HEK293 (cell line): ENCODE measurements around the gene CREG2.

Experiments used
- CTCF ChIA-PET: fragments of 350-600 bp; formaldehyde crosslinking; extraction: SDS; loops from one replicate; lab custom pipeline; 2021; ENCODE audit warnings: antibody characterized with exemption; lab: Yijun Ruan, JAX
- POLR2A ChIA-PET: fragments of 300-600 bp; formaldehyde crosslinking; extraction: SDS; loops from one replicate; lab custom pipeline; 2020; ENCODE audit warnings: antibody characterized with exemption, inconsistent platforms; lab: Yijun Ruan, JAX
- H3K27ac ChIP-seq: fragments of 200-500 bp; sonication (Bioruptor generic); 2 replicates; pipeline ENCODE4 v1.5.1; 2014; ENCODE audit warnings: low read depth, low read length, control low read depth, inconsistent platforms; ENCODE audit errors: extremely low read depth
- H3K36me3 ChIP-seq, 2 experiments: fragments of 200-500 bp in 1 of 2; sonication (Bioruptor generic) in 1 of 2; 1 replicate in 1 of 2; 2 replicates in 1 of 2; pipeline ENCODE4 v1.5.1; 2014 to 2017; ENCODE audit warnings: inconsistent platforms in 2 of 2, low read length in 2 of 2; ENCODE audit not compliant: control insufficient read depth in 2 of 2, insufficient read depth in 1 of 2
- H3K4me1 ChIP-seq: fragments of 200-500 bp; sonication (Bioruptor generic); 2 replicates; pipeline ENCODE4 v1.5.1; 2014; ENCODE audit warnings: mild to moderate bottlenecking, low read length, inconsistent platforms; ENCODE audit not compliant: control insufficient read depth, insufficient read depth
- H3K4me3 ChIP-seq: 2 replicates; pipeline ENCODE4 v1.5.1; 2011; ENCODE audit warnings: low read depth, mild to moderate bottlenecking, control low read depth, low read length, moderate library complexity
- H3K9me3 ChIP-seq: fragments of 200-500 bp; sonication (Bioruptor generic); 2 replicates; pipeline ENCODE4 v1.5.1; 2014; ENCODE audit warnings: low read depth, low read length, inconsistent platforms; ENCODE audit not compliant: control insufficient read depth, insufficient read depth
- BCL11A ChIP-seq: fragments of 450-650 bp; formaldehyde crosslinking; IDR thresholded peaks from 2 replicates; pipeline ENCODE4 v1.5.1; 2016; ENCODE audit warnings: low read depth, missing biosample characterization, missing genetic modification characterization
- BCL11B ChIP-seq: fragments of 450-650 bp; formaldehyde crosslinking; IDR thresholded peaks from 2 replicates; pipeline ENCODE4 v1.5.1; 2016; ENCODE audit warnings: low read depth, missing biosample characterization, missing genetic modification characterization
- GLI4 ChIP-seq: fragments of 450-650 bp; formaldehyde crosslinking; IDR thresholded peaks from 2 replicates; pipeline ENCODE4 v1.5.1; 2016; ENCODE audit warnings: missing biosample characterization, missing genetic modification characterization
- HOXA7 ChIP-seq: sonication (generic); formaldehyde crosslinking; IDR thresholded peaks from 2 replicates; pipeline ENCODE4 v1.8.1; 2022; ENCODE audit warnings: missing genetic modification reagents, borderline replicate concordance
- MYNN ChIP-seq: fragments of 450-650 bp; formaldehyde crosslinking; IDR thresholded peaks from 2 replicates; pipeline ENCODE4 v1.5.1; 2016; ENCODE audit warnings: missing biosample characterization, missing genetic modification characterization, borderline replicate concordance
- OSR2 ChIP-seq: fragments of 450-650 bp; formaldehyde crosslinking; IDR thresholded peaks from 2 replicates; pipeline ENCODE4 v1.5.1; 2016; ENCODE audit warnings: missing biosample characterization, missing genetic modification characterization
- SCRT1 ChIP-seq: fragments of 450-650 bp; formaldehyde crosslinking; IDR thresholded peaks from 2 replicates; pipeline ENCODE4 v1.5.1; 2016; ENCODE audit warnings: missing biosample characterization, missing genetic modification characterization, borderline replicate concordance
- SCRT2 ChIP-seq: fragments of 450-650 bp; formaldehyde crosslinking; IDR thresholded peaks from 2 replicates; pipeline ENCODE4 v1.5.1; 2016; ENCODE audit warnings: missing biosample characterization, missing genetic modification characterization
- TSHZ1 ChIP-seq: fragments of 450-650 bp; formaldehyde crosslinking; IDR thresholded peaks from 2 replicates; pipeline ENCODE4 v1.5.1; 2016; ENCODE audit warnings: missing biosample characterization, missing genetic modification characterization, borderline replicate concordance
- ZFP37 ChIP-seq: fragments of 450-650 bp; formaldehyde crosslinking; IDR thresholded peaks from 2 replicates; pipeline ENCODE4 v1.5.1; 2016; ENCODE audit warnings: missing biosample characterization, missing genetic modification characterization
- ZNF132 ChIP-seq: fragments of 450-650 bp; formaldehyde crosslinking; IDR thresholded peaks from 2 replicates; pipeline ENCODE4 v1.5.1; 2017; ENCODE audit warnings: missing biosample characterization, missing genetic modification characterization, borderline replicate concordance
- ZNF138 ChIP-seq: fragments of 450-650 bp; formaldehyde crosslinking; IDR thresholded peaks from 2 replicates; pipeline ENCODE4 v1.5.1; 2016; ENCODE audit warnings: missing biosample characterization, missing genetic modification characterization, borderline replicate concordance
- ZNF221 ChIP-seq: fragments of 450-650 bp; formaldehyde crosslinking; IDR thresholded peaks from 2 replicates; pipeline ENCODE4 v1.5.1; 2017; ENCODE audit warnings: missing biosample characterization, missing genetic modification characterization, borderline replicate concordance
- ZNF24 ChIP-seq: fragments of 450-650 bp; formaldehyde crosslinking; IDR thresholded peaks from 2 replicates; pipeline ENCODE4 v1.5.1; 2016; ENCODE audit warnings: missing biosample characterization, missing genetic modification characterization
- ZNF366 ChIP-seq: fragments of 450-650 bp; formaldehyde crosslinking; conservative IDR thresholded peaks from 2 replicates; pipeline ENCODE4 v1.5.1; 2016; ENCODE audit warnings: missing biosample characterization, missing genetic modification characterization
- ZNF391 ChIP-seq: fragments of 450-650 bp; formaldehyde crosslinking; IDR thresholded peaks from 2 replicates; pipeline ENCODE4 v1.5.1; 2016; ENCODE audit warnings: low read depth, missing biosample characterization, missing genetic modification characterization, borderline replicate concordance
- ZNF416 ChIP-seq: fragments of 450-650 bp; formaldehyde crosslinking; IDR thresholded peaks from 2 replicates; pipeline ENCODE4 v1.5.1; 2016; ENCODE audit warnings: missing biosample characterization, missing genetic modification characterization
- ZNF514 ChIP-seq: fragments of 450-650 bp; formaldehyde crosslinking; IDR thresholded peaks from 2 replicates; pipeline ENCODE4 v1.5.1; 2016; ENCODE audit warnings: missing biosample characterization, missing genetic modification characterization
- ZNF561 ChIP-seq: fragments of 450-650 bp; IDR thresholded peaks from 2 replicates; pipeline ENCODE4 v1.5.1; 2018; ENCODE audit warnings: missing biosample characterization, missing genetic modification characterization, borderline replicate concordance
- ZNF610 ChIP-seq: fragments of 450-650 bp; formaldehyde crosslinking; IDR thresholded peaks from 2 replicates; pipeline ENCODE4 v1.5.1; 2016; ENCODE audit warnings: missing biosample characterization, missing genetic modification characterization, borderline replicate concordance
- ZNF654 ChIP-seq: fragments of 450-650 bp; formaldehyde crosslinking; IDR thresholded peaks from 2 replicates; pipeline ENCODE4 v1.5.1; 2016; ENCODE audit warnings: low read depth, missing biosample characterization, missing genetic modification characterization
- ZNF660 ChIP-seq: fragments of 450-650 bp; IDR thresholded peaks from 2 replicates; pipeline ENCODE4 v1.5.1; 2018; ENCODE audit warnings: missing biosample characterization, mild to moderate bottlenecking, missing genetic modification characterization
- ZNF76 ChIP-seq: fragments of 450-650 bp; formaldehyde crosslinking; IDR thresholded peaks from 2 replicates; pipeline ENCODE4; 2016; ENCODE audit warnings: low read depth, missing biosample characterization, missing genetic modification characterization, borderline replicate concordance
- ZNF768 ChIP-seq: fragments of 450-650 bp; formaldehyde crosslinking; IDR thresholded peaks from 2 replicates; pipeline ENCODE4 v1.5.1; 2018; ENCODE audit warnings: missing biosample characterization, mild to moderate bottlenecking, missing genetic modification characterization
- ZSCAN16 ChIP-seq: fragments of 450-650 bp; formaldehyde crosslinking; IDR thresholded peaks from 2 replicates; pipeline ENCODE4 v1.5.1; 2016; ENCODE audit warnings: missing biosample characterization, missing genetic modification characterization
- ZXDB ChIP-seq: fragments of 450-650 bp; formaldehyde crosslinking; IDR thresholded peaks from 2 replicates; pipeline ENCODE4 v1.5.1; 2016; ENCODE audit warnings: missing biosample characterization, missing genetic modification characterization
- TF ChIP-seq, protein P1 (sequence below): fragments of 450-650 bp; formaldehyde crosslinking; conservative IDR thresholded peaks from 2 replicates; pipeline ENCODE4 v1.5.1; 2016; ENCODE audit warnings: low read depth, missing biosample characterization, missing genetic modification characterization
- TF ChIP-seq, protein P2 (sequence below): fragments of 450-650 bp; formaldehyde crosslinking; IDR thresholded peaks from 2 replicates; pipeline ENCODE4; 2016; ENCODE audit warnings: missing biosample characterization, missing genetic modification characterization

Gene CREG2

GRCh38 chr2:101371636-101372035 lies 15.7 kb downstream of the CREG2 start (continued):
- no peak for TF ChIP-seq ZNF76 (tag by site-specific recombination)
- no peak for TF ChIP-seq ZNF24
- no peak for TF ChIP-seq ZNF768 (tag by site-specific recombination)
- no peak for TF ChIP-seq ZFP37 (tag by site-specific recombination)
- no peak for TF ChIP-seq SCRT1 (tag by site-specific recombination)

DNA sequence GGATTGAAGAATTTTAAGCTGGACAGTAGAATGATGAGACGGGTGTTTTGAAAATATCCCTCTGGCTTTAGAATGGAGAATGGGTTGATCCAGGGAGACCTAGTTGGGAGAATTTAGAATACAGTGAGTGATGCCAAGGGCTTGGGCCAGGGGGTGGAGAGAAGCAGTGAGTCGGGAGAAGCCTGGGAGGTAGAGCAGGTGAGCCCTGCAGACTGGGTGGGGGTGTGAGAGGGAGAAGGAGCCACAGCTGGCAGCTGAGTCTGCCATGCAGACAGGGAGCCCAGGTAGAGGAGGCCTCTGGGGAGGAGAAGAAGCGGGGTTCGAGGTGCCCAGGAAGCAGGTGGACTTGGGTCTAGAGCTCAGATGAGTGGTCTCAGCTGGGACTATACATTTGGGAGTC lies 18.2 kb downstream of the CREG2 start:
- Histone ChIP-seq H3K4me3 (no peak overlapping the region), H3K4me1 (no peaks in the 10 kb centered on the region)
- no peak for TF ChIP-seq HOXA7 (CRISPR knock-in tag)
- TF ChIP-seq ZNF366 = no peak
- TF ChIP-seq SCRT2 = no peak
- no peak for TF ChIP-seq BCL11B (tag by site-specific recombination)
- no peak for TF ChIP-seq GLI4 (tag by site-specific recombination)
- no peak for TF ChIP-seq ZNF391
- TF ChIP-seq BCL11A = no peak
- TF ChIP-seq, protein P1, sequence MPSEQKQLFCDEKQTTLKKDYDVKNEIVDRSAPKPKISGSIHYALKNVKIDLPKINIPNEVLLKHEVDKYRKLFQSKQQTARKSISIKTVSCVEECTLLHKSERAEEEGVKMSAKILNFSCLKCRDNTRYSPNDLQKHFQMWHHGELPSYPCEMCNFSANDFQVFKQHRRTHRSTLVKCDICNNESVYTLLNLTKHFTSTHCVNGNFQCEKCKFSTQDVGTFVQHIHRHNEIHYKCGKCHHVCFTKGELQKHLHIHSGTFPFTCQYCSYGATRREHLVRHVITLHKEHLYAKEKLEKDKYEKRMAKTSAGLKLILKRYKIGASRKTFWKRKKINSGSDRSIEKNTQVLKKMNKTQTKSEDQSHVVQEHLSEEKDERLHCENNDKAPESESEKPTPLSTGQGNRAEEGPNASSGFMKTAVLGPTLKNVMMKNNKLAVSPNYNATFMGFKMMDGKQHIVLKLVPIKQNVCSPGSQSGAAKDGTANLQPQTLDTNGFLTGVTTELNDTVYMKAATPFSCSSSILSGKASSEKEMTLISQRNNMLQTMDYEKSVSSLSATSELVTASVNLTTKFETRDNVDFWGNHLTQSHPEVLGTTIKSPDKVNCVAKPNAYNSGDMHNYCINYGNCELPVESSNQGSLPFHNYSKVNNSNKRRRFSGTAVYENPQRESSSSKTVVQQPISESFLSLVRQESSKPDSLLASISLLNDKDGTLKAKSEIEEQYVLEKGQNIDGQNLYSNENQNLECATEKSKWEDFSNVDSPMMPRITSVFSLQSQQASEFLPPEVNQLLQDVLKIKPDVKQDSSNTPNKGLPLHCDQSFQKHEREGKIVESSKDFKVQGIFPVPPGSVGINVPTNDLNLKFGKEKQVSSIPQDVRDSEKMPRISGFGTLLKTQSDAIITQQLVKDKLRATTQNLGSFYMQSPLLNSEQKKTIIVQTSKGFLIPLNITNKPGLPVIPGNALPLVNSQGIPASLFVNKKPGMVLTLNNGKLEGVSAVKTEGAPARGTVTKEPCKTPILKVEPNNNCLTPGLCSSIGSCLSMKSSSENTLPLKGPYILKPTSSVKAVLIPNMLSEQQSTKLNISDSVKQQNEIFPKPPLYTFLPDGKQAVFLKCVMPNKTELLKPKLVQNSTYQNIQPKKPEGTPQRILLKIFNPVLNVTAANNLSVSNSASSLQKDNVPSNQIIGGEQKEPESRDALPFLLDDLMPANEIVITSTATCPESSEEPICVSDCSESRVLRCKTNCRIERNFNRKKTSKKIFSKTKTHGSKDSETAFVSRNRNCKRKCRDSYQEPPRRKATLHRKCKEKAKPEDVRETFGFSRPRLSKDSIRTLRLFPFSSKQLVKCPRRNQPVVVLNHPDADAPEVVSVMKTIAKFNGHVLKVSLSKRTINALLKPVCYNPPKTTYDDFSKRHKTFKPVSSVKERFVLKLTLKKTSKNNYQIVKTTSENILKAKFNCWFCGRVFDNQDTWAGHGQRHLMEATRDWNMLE (tag by site-specific recombination) = no peak
- no peak for TF ChIP-seq ZNF416 (tag by site-specific recombination)
- no peak for TF ChIP-seq ZNF654 (tag by site-specific recombination)
- no peak for TF ChIP-seq ZSCAN16 (tag by site-specific recombination)
- TF ChIP-seq ZNF610 = no peak
- TF ChIP-seq, protein P2, sequence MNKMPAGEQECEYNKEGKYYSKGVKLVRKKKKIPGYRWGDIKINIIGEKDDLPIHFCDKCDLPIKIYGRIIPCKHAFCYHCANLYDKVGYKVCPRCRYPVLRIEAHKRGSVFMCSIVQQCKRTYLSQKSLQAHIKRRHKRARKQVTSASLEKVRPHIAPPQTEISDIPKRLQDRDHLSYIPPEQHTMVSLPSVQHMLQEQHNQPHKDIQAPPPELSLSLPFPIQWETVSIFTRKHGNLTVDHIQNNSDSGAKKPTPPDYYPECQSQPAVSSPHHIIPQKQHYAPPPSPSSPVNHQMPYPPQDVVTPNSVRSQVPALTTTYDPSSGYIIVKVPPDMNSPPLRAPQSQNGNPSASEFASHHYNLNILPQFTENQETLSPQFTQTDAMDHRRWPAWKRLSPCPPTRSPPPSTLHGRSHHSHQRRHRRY = no peak
- no peak for TF ChIP-seq ZNF132 (tag by site-specific recombination)
- TF ChIP-seq, all 188 proteins: peak for 0
- H3K9me3 ChIP-seq = no peaks in the 10 kb centered on the region
- ChIA-PET POLR2A (no interaction called here), CTCF (interaction anchor here (0.6 kb wide), 1 partner anchor 27 kb away, joined by 5 read pairs; no protein-coding TSS in a partner anchor)
- no peak overlapping the region for H3K27ac ChIP-seq
- H3K36me3 ChIP-seq = no peaks in the 10 kb centered on the region

DNA sequence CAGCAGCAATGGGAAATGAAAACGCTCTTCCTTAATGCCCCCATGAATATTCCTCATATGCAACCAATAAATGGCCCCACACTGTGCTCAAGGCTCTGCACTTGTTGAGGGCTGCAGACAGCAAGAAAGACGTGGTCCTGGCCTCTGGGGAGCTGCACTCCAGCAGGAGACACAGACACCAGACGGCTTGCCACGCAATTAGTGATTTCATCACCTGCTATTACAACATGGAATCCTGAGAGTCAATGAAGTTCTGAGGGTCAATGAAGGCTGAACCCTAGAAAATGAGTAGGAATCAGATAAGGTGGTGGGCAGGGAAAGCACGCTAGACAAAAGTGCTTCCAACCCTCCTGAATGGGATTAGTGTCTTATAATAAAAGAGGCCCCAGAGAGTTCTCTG lies 18.9 kb downstream of the CREG2 start:
- ChIA-PET CTCF (interaction anchor here (0.6 kb wide), 1 partner anchor 23 kb away, joined by 3 read pairs; no protein-coding TSS in a partner anchor), POLR2A (no interaction called here)
- no peaks in the 10 kb centered on the region for H3K36me3 ChIP-seq
- H3K27ac ChIP-seq = no peak overlapping the region
- H3K4me3 ChIP-seq = no peak overlapping the region
- H3K4me1 ChIP-seq = no peaks in the 10 kb centered on the region
- no peaks in the 10 kb centered on the region for H3K9me3 ChIP-seq
- TF ChIP-seq ZNF660 = no peak
- TF ChIP-seq ZNF138 (tag by site-specific recombination) = no peak
- no peak for TF ChIP-seq ZNF221 (tag by site-specific recombination)
- no peak for TF ChIP-seq TSHZ1 (tag by site-specific recombination)
- TF ChIP-seq ZXDB (tag by site-specific recombination) = no peak
- no peak for TF ChIP-seq OSR2 (tag by site-specific recombination)
- no peak for TF ChIP-seq MYNN
- TF ChIP-seq ZNF514 = no peak
- TF ChIP-seq ZNF561 (tag by site-specific recombination) = no peak
